Limb (tissue), 2 donors: Measurements from ENCODE around the gene PXDC1.

Source experiments
- DNase-seq, 2 donors: peaks; one replicate each; pipeline ENCODE4 v3.0.0-alpha.2; 2016; ENCODE audit errors: extremely low spot score in 2 of 2

The PXDC1 gene

DNA sequence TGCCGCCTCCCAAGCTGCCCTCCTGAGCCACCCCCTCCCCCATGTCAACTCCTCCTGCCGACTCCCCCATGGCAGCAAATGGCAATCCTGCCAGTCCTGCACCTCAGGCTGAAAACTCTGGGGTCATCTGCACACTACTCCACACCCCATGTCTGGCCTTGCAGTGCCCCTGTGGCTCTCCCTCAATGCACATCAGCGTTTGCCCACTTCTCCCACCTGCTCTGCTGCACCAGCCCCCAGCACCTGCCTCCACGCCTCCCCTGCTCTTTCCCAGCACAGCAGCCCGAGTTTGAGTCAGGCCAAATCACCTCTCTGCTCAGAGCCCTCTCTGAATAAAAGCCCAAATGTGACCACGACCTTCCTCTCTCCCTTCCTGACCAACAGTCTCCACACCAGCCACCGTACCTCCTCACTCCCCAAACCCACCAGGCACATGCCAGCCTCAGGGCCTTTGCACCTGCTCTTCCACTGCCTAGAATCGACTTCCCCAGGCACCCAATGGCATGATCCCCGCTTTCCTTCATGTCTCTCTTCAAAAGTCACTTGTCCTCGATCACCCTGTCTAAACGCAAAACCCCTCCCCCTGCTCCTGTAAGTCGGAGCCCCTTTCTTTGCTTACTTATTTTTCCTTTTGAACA is 4.3 kb downstream of the PXDC1 start:
- no peak for DNase-seq

GRCh38 chr6:3746696-3747095 is 4.8 kb downstream of the PXDC1 start:
- no peak for DNase-seq

- no peak for DNase-seq
Observed at GRCh38 chr6:3746119-3746691, 5.3 kb downstream of the PXDC1 start.

GRCh38 chr6:3745566-3746118 is 5.9 kb downstream of the PXDC1 start:
- no peak for DNase-seq

DNA sequence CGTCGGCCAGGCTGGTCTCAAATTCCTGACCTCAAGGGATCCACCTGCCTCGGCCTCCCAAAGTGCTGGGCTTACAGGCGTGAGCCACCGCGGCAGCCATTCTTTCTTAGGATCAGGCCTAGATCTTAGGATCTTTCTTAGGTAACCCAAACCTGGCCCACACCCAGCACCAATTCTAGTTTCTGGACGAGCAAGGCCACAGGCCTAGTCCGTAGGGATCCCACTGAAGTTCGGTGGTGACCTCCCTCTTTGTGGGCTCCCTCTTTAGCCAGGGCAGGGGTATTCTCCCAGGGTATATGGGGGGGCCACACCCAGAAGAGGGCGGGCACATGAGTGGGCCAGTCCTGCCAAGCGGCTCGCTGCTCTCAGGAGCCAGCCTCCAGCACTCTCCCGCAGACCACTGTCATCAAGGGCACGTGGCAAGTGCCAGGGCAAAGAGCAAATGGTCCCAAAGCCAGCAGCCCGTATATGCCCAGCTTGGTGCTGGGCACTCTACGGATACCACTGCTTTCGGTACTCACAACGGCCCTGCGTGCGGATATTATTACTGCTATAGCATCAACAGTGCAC is 6.5 kb downstream of the PXDC1 start:
- DNase-seq = no peak

DNA sequence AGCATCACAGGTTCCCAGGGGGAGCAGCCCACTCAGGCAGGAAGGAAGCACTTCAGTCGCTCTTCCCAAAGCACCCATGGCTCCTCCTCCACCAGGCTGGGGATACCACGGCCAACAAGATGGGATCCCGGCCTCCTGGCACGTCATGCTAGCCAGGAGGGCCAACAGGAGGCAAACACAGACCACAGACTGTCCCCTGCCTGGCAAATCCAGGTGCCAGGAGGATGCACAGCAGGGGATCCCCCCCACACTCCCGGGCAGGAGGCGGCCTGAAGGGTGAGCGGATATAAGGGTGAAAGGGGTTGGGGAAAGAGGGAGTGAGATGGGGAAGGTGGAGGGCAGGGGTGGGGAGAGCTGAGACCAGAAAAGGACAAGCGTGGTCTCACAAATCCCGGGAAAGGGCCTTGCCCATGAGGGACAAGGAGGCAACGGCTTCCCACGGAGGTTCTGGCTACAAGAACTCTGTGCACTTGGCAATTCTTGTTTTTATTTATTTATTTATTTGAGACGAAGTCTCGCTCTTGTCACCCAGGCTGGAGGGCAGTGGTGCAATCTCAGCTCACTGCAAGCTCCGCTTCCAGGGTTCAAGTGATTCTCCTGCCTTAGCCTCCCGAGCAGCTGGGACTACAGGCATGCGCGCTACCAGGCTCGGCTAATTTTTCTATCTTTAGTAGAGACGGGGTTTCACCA is 7.2 kb downstream of the PXDC1 start:
- no peak for DNase-seq

DNA sequence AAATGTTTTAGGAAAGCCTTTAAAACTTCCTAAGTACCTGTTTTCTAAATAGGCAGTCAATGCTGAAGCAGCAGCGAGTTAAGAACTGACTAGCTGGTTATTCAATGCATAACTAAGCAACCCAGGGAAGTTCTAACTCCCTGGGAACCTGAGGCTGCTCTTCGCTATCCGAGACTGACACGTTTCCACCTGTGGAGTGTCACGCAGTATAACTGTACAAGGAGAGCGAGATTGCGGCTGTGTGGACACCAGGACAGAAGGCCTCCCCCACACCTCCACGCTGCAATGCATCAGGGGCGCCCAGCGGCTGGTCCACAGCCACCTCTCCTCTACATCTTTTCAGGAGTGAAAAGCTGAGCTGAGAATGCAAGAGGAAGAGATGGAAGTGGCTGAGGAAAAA is 8.0 kb downstream of the PXDC1 start:
- no peak for DNase-seq

DNA sequence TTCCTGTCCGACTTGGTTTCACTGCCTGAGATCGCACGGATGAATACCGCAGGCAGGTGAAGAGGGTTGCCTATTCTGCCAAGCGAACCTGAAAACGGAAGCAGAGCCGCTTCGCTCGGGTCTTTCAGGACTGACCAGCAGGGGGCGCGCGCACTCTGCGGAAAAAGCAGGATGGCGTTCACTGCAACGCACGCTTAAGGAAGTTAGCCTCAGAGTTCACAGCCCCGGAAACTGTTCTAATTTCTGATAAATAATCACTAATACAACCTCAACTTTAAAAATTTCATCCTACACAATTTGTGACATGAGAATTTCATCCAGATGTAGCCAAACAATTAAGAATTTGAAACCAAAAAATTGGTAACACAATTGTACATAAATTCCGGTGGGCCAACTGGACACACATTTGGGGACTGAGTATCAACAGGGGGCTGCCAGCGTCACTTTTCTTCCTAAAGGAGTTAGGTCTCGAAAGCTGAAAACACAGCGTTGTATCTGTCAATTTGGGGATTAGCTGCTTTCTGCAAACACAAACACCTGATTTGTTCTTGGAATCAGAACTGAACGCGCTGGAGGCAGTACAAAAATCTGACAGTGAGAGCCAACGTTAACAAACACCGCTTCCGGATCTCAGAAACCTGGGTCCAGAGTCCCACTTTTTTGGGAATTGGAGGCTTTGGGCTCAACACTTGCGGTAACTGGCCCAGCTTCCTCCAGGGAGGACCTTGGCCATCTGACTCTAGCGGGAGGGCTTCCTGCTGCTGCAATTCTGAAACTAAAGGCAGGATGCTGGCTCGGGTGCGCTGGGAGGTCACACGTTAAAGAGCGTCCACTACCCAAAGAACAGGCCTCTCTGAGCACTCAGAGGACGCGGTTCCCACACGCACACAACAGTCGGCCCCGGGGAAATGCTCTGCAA is 8.8 kb downstream of the PXDC1 start:
- DNase-seq = peak; percentile 79 to 92

- no peak for DNase-seq
Observed at GRCh38 chr6:3742076-3742425, 9.5 kb downstream of the PXDC1 start.

DNA sequence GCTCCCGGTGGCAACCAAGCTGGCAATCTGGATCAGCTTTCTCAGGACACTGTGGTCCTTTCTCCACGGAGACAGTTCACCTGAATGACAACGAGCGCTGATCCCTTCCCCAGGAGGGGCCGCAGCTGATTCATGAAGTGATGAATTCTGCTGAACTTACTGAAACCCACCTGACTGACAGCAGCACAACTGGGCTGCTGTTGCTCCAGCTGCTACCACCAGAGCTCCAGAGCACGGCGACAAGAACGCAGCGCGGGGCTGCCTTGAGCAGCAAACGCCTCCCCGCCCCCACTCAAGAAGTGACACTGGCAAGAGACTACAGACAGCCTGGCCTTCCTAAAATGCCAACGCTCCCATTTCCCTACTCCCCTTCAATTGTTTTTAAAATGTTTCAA is 10.0 kb downstream of the PXDC1 start:
- no peak for DNase-seq

- DNase-seq = no peak
Observed at GRCh38 chr6:3740551-3741476, 10.7 kb downstream of the PXDC1 start.

DNA sequence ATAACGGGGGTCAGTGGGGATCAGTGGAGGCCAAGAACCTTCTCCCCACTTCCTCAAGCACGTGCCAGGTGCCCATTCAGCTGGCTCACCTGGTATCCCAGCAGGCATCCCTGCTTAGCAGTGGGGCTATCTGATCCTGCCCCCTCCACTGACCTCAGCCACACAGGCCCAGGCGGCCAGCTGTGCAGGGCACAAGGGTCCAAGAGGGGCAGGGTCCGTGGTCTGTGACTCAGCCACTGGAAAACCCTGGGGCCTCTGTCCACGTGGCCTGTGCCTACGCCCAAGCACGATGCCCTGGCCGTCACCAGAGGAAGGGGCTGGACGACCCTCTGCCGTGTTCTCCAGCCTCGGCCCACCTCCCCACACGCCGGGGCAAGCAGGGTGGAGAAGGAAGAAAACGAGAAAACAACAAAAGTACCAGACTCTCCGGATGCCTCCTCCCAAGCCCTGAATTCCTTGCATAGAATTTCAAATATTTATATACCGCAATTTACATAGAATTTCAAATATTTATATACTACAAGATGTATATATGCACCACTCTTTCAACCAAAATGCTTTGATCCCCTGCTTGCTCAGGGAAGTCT is 12.1 kb downstream of the PXDC1 start:
- DNase-seq = no peak

- DNase-seq = no peak
Observed at GRCh38 chr6:3738381-3739131, 13.0 kb downstream of the PXDC1 start.

GRCh38 chr6:3737831-3738210 is 13.7 kb downstream of the PXDC1 start:
- DNase-seq = no peak

GRCh38 chr6:3737149-3737830 is 14.2 kb downstream of the PXDC1 start:
- no peak for DNase-seq

DNA sequence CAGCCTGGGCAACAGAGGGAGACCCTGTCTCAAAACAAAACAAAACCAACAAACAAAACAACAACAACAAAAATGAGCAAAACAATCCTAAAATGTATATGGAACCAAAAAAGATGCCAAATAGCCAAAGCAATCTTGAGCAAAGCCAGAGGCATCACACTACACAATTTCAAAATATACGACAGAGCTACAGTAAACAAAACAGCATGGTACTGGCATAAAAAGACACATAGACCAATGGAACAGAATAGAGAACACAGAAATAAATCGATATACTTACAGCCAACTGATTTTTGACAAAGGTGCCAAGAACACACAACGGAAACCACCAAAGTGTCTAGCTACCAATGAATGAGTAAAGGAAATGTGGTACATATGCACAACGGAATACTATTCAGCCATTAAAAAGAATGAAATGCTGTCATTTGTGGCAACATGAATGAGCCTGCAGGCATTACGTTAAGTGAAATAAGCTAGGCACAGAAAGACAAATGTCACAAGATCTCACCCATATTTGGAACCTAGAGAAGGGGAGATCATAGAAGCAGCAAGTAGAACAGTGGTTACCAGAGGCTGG is 16.4 kb downstream of the PXDC1 start:
- DNase-seq = no peak

- no peak for DNase-seq
Observed at GRCh38 chr6:3734023-3734422, 17.5 kb downstream of the PXDC1 start.

DNA sequence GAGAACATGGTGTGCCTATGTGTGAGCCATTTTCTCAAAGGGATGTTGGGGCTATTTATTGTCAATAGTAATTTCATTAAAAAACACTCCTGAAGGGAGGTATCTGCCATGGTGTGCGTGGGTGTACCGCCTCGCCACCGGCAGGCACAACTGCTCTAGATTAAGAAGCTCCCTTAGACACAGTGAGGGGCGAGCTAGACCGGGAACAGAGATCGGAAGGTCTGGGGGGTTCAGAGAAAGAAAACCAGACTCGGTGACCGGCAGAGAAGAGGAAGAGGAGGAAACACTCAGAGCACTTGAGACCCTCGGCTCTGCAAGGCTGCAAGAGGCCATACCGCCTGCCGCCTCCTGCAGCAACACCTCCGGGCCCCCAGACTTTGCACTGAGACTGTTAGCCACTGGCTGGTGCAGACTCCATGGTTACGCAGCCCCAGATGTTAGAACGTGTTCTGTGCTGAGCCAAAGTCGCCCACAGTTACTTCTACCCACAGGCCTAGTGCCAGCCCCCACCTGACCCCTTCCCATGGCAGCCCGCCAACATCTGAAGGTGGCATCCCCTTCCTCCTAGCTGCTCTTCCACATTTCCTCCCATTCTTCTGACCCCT is 18.1 kb downstream of the PXDC1 start:
- no peak for DNase-seq
